ENCODE results near the gene MYH9.
A peak's percentile ranks its signal among the peaks of the same experiment; 100 is the strongest.
"Not testable (repeated sequence)": the region's sequence is repeated elsewhere in the genome, so short reads cannot be mapped to it uniquely, and the experiment has no call there.

Gene MYH9

DNA sequence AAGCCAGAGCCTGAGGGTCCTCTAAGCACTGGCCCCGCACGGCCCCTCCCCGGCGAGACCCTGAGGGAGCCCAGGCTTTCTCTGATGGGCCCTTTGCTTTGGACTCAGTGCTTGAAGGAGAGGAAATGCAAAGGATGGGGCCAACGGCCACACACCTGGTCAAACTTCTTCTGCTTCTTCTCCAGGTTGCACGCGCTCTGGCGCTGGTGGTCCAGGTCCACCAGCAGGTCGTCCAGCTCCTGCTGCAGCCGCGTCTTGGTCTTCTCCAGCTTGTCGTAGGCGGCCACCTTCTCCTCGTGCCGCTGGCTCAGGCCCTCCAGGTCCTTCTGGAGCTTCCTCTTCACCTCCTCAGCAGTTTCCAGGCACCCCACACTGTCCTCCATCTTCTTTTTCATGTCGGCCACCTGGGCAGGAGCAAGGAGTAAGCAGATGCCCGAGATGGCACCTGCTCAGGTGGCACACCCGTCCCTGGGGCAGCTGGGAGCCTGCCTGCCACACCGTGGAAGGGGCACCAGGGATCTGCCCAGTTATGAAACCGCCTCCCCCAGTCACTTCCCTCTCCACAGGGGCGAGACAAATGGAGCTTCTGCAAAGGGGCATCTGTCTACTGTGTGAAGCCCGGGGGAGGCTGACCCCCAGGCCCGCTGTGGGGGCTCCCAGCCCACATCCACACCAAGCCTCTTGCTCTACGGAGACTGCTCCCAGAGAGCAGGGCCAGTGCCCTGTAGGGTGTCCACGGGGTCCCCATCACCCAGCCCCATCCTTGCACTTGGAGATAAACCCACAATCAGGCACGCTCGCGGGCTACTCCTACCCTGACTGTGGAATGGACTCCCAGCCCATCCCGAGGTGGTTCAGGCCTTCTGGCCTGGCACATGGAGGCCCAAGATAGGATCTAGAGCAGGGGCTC lies 95.7 kb downstream of the MYH9 start:
- DNase-seq (ENCODE audit: low spot score) = no peak

- not testable (repeated sequence) for DNase-seq (ENCODE audit: low spot score)
These were observed 97.2 kb downstream of the MYH9 start for GRCh38 chr22:36290391-36291075.

DNA sequence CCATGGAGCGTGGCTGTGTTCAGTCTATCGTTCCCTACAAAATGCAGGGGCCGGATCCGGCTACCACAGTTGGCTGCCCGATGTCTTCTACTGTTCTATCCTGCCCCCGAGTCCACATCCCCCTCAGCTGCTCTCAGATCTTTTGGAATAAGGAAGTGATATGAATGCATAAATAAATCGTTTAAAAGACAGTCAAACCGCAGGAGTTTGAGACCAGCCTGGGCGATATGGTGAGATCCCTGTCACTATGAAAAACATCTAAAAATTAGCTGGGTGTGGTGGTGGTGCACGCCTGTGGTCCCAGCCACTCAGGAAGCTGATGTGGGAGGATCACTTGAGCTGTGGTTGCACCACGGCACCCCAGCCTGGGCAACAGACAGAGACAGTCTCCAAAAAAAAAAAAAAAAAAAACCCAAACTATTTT lies 97.8 kb downstream of the MYH9 start:
- not testable (repeated sequence) for DNase-seq (ENCODE audit: low spot score)

DNA sequence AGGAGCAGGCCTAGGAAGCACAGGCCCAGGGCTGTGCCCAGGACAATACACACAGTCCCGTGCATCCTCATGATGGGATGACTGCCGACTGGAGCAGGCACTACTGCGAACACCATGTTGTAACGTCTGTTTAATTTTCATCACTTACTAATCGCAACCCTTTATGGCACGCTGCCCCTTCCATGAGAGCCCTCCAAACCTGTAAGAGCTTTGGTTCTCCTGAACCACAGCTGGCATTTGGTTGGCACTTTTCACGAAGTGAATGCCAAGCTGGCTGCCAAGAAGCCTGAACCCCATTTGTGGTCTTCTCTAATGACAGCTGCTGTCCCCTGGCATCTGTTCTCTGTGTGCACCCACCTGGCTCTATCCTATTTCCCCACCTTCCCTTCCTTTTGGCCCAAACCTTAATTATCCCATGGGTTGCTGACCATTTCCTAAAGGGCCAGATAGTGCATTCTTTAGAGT lies 98.3 kb downstream of the MYH9 start:
- DNase-seq (ENCODE audit: low spot score) = no peak

DNA sequence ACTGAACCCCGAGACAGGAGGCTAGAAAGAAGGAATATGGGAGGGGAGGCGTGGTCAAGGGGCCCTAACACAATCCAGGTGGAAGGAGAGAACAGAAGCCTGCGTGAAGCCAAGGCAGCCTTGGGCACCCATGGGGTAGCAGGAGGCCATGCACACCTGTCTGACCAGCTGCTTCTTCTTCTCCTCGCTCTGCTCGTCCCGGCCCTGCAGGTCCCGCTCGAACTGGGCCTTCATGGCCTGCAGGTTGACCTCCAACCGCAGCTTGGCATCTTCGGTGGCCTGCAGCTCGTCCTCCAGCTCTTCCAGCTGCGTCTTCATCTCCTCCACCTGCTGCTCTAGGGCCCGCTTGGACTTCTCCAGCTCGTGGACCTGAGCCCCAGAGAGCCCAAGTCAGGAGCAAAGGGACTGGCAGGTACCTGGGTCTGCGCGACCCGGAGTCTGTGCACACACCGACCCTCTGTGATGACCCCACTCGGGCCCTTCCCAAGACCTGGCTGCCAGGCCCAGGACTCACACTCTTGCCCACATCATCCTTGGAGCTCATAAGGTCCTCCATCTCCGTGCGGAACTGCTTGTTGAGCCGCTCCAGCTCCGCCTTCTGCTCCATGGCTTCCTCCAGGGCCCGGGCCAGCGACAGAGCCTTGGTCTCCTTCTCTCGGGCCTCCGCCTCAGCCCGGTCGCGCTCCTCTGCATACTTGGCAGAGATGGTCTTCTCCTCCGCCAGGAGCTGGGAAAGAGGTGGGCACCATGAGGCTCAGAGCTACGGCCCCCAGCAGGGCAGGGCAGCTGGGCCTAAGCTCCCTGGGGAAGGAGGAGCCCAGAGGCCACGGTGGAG lies 99.0 kb downstream of the MYH9 start:
- DNase-seq (ENCODE audit: low spot score) = no peak

GRCh38 chr22:36287881-36288515 lies 99.8 kb downstream of the MYH9 start:
- DNase-seq (ENCODE audit: low spot score) = no peak

- DNase-seq (ENCODE audit: low spot score) = peak; percentile 89
These were observed 101.4 kb downstream of the MYH9 start for GRCh38 chr22:36286096-36286957.

- DNase-seq (ENCODE audit: low spot score) = peak; percentile 24
These were observed 102.2 kb downstream of the MYH9 start for GRCh38 chr22:36285545-36285944.

- no peak for DNase-seq (ENCODE audit: low spot score)
These were observed 102.8 kb downstream of the MYH9 start for GRCh38 chr22:36285017-36285416.

- DNase-seq (ENCODE audit: low spot score) = no peak
These were observed 103.6 kb downstream of the MYH9 start for GRCh38 chr22:36284171-36284571.

DNA sequence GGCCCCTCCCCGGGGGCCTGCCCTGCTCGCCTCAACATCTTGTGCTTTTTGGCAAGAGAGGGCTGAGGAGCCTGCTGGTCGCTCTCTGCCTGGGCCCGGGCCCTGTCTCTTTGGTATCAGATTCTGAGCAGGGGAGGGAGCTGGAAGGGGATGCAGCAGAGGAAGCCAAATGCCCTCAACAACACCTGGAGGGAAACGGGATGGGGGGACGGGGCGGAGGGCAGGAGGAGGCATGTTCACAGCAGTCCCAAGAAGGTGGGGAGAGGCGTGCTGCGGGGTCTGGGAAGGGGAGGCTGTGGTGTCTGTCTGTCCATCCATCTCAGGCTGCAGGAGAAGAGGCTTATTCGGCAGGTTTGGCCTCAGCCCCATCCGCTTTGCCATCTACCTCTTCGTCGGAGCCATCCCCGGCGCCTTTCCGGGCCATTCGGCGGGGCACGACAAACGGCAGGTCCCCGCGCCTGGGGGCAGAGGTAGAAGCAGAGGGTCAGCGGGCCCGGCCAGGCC lies 105.4 kb downstream of the MYH9 start:
- no peak for DNase-seq (ENCODE audit: low spot score)

DNA sequence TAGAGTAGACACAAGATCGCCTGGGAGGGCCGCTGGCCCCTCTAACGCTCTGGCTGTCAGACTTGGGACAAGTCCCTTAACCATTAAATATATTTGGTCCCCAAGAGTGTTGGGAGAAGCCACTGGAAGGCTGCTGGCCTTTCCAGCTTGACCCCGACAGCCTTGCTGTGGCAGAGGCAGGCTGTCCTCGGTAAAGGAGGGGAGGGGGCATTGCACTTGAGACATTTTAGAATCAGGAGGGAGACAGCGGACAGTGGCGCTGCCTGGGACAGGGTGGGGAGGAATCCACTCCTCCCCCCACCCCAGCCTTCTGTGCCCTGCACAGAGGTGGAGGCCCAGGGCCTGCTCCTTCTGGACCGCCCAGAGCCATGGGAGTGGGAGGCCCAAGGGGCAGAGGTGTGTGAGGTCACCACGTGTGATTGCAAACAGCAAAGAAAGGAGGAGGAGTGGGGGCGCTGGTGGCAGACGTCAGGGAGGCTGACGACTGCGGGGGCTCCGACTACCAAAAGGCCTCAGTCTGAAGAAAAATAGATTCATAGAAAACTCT lies 105.9 kb downstream of the MYH9 start:
- no peak for DNase-seq (ENCODE audit: low spot score)

DNA sequence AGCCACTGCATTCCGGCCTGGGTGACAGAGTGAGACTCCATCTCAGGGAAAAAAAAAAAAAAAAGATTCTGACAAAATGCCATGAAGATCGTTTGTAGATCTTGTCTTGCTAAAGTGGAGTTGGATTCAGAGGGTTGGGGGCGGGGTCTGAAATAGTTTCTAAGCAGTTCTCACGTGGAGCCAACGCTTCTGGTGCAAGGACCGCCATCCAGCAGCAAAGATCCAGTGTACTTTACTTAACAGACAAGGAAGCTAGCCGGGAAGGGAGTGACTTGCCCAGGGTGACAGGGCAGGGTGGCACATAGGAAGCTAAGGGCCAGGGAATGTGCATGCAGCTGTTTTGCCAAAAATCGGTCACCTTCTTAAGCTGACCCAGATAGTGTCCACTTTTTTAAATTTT lies 107.4 kb downstream of the MYH9 start:
- no peak for DNase-seq (ENCODE audit: low spot score)

- DNase-seq (ENCODE audit: low spot score) = no peak
These were observed 108.5 kb downstream of the MYH9 start for GRCh38 chr22:36279219-36279666.

DNA sequence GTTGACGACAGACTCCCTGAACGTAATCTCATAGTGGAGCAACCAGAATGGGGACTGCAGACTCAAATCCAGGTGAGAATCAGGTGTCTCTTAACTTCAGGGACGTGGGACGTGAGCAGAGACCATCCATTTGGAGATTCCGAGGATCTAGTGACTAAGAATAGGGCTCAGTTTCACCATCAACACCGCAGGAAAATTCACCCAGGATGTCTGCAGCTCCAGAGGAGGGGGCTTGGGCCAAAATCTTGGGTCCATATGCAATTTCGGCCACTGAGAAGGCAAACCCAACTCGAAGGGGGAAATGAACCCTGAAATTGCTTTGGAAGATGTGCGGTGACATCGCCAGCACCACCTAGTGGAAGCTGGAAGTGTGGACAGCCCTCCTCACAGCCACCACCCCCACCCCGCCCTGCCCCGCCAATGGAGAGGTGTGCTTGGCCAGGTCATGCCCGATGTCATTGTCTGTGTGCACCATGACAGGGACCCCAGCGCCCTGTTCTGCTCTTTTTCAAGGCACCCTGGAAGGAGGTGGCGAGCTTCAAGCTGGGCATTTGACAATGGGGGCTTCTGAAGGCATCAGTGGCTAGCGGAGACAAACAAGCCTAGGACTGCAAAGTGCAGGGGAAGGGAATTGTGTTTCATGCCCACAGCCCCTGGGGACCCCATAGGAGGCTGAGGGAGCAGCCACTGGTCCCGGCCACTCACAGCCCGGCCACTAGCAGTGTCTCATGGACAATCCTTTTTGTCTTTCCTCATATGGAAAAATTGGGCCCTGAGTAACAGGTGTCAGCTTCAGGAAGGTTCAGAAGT lies 110.1 kb downstream of the MYH9 start:
- DNase-seq (ENCODE audit: low spot score) = peak; percentile 66

GRCh38 chr22:36274531-36274930 lies 113.2 kb downstream of the MYH9 start:
- no peak for DNase-seq (ENCODE audit: low spot score)

GRCh38 chr22:36271951-36272350 lies 115.8 kb downstream of the MYH9 start:
- DNase-seq (ENCODE audit: low spot score) = not testable (repeated sequence)

DNA sequence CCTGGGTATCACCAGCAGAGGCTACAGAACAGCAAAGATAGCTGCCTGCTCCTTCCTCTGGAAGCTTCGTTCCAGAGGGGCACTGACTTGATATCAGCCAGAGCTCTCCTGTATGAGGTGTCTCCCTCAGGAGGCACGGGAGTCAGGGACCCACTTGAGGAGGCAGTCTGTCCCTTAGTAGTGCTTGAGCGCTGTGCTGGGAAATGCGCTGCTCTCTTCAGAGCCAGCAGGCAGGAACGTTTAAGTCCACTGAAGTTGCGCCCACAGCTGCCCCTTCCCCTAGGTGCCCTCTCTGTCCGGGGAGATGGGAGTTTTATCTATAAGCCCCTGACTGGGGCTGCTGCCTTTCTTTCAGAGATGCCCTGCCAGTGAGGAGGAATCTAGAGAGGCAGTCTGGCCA lies 116.5 kb downstream of the MYH9 start:
- DNase-seq (ENCODE audit: low spot score) = not testable (repeated sequence)

- no peak for DNase-seq (ENCODE audit: low spot score)
These were observed 119.8 kb downstream of the MYH9 start for GRCh38 chr22:36267896-36268485.
